Measurements from ENCODE around the gene SCYGR3. TPM values are rescaled to one million over a fixed set of nuclear protein-coding genes. Genes with fewer than 3 reads are reported as not detected.

Gene SCYGR3
- total RNA-seq, 1 donor from 2014 or later: not detected

DNA sequence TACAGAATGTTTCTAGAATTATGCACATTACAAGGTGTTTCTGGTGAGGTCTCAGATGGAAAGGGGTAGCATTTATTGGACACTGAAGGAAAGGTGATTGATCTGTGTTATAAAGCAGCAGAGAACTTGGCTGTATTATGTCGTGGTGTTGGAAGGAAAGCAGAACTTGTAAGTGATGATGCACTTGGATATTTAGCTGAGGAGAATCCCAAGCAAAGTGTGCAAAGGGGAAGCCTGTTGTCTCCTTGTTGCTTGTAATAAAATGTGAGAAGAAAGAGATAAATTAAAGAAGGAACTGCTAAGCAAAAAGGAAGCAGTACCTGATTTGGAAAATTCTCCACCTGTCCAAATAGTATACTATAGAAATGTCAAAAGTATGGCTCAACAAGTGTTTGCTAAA is 39.8 kb upstream of the SCYGR3 start:
- DNase-seq: no peak
- no peaks in the 10 kb centered on the region for H3K27me3 Mint-ChIP-seq (ENCODE audit: unreplicated experiment)
- H3K9me3 Mint-ChIP-seq (ENCODE audit: unreplicated experiment): no peaks in the 10 kb centered on the region
- H3K27ac Mint-ChIP-seq (ENCODE audit: unreplicated experiment): no peak overlapping the region
- no peaks in the 10 kb centered on the region for H3K4me1 Mint-ChIP-seq (ENCODE audit: low read depth, unreplicated experiment)
- H3K4me3 Mint-ChIP-seq (ENCODE audit: unreplicated experiment): no peak overlapping the region
- H3K36me3 Mint-ChIP-seq (ENCODE audit: unreplicated experiment): no peaks in the 10 kb centered on the region
- TF ChIP-seq CTCF (IDR thresholded peaks at IDR 0.05; ENCODE audit: partially characterized antibody, unreplicated experiment): no peak

GRCh38 chr2:227653419-227653818 is 38.8 kb upstream of the SCYGR3 start:
- Mint-ChIP-seq H3K36me3 (ENCODE audit: unreplicated experiment) (no peaks in the 10 kb centered on the region), H3K4me3 (ENCODE audit: unreplicated experiment) (no peak overlapping the region), H3K27ac (ENCODE audit: unreplicated experiment) (no peak overlapping the region), H3K27me3 (ENCODE audit: unreplicated experiment) (no peaks in the 10 kb centered on the region), H3K9me3 (ENCODE audit: unreplicated experiment) (no peaks in the 10 kb centered on the region), H3K4me1 (ENCODE audit: low read depth, unreplicated experiment) (no peaks in the 10 kb centered on the region)
- DNase-seq: no peak
- no peak for TF ChIP-seq CTCF (IDR thresholded peaks at IDR 0.05; ENCODE audit: partially characterized antibody, unreplicated experiment)

DNA sequence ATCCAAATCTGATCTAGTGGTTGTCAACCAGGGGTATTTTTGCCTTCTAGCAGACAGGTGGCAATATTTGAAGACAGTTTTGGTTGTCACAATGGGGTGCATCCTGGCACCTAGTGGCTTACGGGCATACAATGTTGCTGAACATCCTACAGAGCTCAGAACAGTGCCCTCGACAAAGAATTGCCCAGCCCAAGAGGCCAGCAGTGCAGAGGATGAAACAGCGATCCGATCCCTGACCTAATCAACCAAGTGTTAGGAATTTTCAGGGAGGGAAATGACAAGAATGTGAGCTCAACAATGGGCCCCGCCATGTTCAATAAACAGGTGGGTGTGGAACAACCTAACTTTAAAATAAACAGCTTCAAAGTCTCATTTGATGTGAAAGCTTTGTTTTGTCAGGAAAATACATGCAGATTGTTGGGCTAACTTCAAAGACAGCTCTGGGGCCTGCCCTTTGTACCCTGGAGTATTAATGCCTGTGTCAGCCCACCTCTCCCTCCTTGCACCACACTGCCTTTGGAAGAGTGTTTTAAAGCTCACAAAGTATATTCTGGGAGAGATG is 29.4 kb upstream of the SCYGR3 start:
- Mint-ChIP-seq H3K4me1 (ENCODE audit: low read depth, unreplicated experiment) (peaks cover 3% of the 10 kb centered on the region), H3K27me3 (ENCODE audit: unreplicated experiment) (no peaks in the 10 kb centered on the region), H3K27ac (ENCODE audit: unreplicated experiment) (no peak overlapping the region), H3K9me3 (ENCODE audit: unreplicated experiment) (peaks cover 3% of the 10 kb centered on the region), H3K4me3 (ENCODE audit: unreplicated experiment) (no peak overlapping the region), H3K36me3 (ENCODE audit: unreplicated experiment) (peaks cover 8% of the 10 kb centered on the region)
- no peak for DNase-seq
- no peak for TF ChIP-seq CTCF (IDR thresholded peaks at IDR 0.05; ENCODE audit: partially characterized antibody, unreplicated experiment)

- peaks cover 3% of the 10 kb centered on the region for H3K4me1 Mint-ChIP-seq (ENCODE audit: low read depth, unreplicated experiment)
- H3K27me3 Mint-ChIP-seq (ENCODE audit: unreplicated experiment): no peaks in the 10 kb centered on the region
- no peak overlapping the region for H3K4me3 Mint-ChIP-seq (ENCODE audit: unreplicated experiment)
- no peak for TF ChIP-seq CTCF (IDR thresholded peaks at IDR 0.05; ENCODE audit: partially characterized antibody, unreplicated experiment)
- H3K27ac Mint-ChIP-seq (ENCODE audit: unreplicated experiment): no peak overlapping the region
- H3K9me3 Mint-ChIP-seq (ENCODE audit: unreplicated experiment): no peaks in the 10 kb centered on the region
- no peak for DNase-seq
- H3K36me3 Mint-ChIP-seq (ENCODE audit: unreplicated experiment): peaks cover 2% of the 10 kb centered on the region
Observed at GRCh38 chr2:227642656-227643055, 28.0 kb upstream of the SCYGR3 start.

DNA sequence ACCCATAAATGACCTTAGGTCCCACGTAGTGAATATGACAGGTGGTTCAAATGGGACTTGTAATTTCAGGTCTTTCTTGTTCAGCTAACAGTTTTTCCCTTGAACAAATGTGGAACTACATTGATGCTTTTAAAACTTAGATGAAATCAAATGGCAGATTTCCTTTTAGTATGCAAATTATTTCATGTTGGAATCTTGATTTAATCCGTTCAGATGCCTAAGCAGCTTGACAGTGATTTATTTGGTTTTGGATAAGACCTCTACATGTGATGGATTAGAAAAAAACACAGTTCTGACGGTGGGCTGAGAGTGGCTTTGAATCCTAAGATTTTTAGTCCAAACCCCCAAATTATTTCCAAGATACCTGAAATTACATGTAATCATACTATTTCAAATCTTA is 19.6 kb upstream of the SCYGR3 start:
- Mint-ChIP-seq H3K27ac (ENCODE audit: unreplicated experiment) (no peak overlapping the region), H3K9me3 (ENCODE audit: unreplicated experiment) (no peaks in the 10 kb centered on the region), H3K36me3 (ENCODE audit: unreplicated experiment) (no peaks in the 10 kb centered on the region), H3K4me1 (ENCODE audit: low read depth, unreplicated experiment) (peaks cover 5% of the 10 kb centered on the region), H3K4me3 (ENCODE audit: unreplicated experiment) (no peak overlapping the region), H3K27me3 (ENCODE audit: unreplicated experiment) (no peaks in the 10 kb centered on the region)
- TF ChIP-seq CTCF (IDR thresholded peaks at IDR 0.05; ENCODE audit: partially characterized antibody, unreplicated experiment): no peak
- no peak for DNase-seq

Measured in glutamatergic neuron (in vitro differentiated cells).